ENCODE data around the gene BEAN1.
"Not testable (repeated sequence)": the region's sequence is repeated elsewhere in the genome, so short reads cannot be mapped to it uniquely, and the experiment has no call there.

The BEAN1 gene

DNA sequence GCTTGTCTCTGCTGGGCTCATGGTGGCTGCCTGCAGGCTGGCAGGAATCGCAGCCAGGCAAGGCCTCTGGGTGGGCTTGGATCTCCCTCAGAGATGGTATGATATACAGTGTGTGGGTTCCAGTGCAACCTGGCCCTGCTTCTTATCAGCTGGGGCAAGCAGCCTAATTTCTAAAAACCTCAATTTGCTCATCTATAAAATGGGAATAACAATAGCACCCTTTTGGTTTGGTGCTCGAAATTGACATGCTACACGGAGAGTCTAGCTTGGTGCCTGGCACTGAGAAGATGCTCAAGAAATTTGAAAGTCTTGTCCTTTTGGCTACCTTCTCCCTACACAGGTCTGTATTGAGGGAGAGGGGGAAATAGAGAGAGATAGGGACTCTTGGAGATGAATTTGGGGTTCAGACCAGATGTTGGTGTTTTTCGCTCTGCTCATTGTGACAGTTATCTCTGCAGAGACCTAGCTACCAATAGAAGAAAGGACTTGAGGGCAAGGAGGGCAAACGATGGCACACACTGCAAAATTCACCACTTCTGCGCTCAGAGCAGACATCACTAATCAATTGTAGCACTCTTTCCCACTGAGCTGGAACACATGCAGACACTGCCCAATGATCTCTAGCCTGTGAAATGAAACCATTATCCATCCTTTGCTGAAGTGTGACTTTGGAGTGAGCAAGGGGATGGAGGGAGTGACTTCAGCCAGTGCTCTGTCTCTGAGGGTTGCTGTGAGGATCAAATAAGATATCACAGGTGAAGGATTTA, 15.6 kb downstream of the BEAN1 start:
- DNase-seq, result no peak

DNA sequence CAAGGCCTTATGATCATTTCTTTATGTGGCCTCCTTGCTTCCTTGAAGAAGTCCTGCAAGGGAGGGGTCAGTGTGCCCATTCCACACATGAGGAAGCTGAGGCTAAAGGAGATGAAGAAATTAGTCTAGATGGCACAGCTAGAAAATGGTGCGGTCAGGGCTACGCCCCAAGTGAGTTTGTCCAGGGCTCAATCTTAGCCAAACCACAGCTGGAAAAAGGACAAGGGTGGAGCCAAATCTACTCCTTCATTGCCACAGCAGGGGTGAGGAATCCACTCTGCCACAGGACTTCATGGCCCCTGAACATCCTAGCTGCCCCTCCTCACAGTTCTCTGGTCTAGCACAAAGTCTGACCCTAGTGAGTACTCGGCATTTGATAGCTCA, 16.2 kb downstream of the BEAN1 start:
- no peak for DNase-seq

DNA sequence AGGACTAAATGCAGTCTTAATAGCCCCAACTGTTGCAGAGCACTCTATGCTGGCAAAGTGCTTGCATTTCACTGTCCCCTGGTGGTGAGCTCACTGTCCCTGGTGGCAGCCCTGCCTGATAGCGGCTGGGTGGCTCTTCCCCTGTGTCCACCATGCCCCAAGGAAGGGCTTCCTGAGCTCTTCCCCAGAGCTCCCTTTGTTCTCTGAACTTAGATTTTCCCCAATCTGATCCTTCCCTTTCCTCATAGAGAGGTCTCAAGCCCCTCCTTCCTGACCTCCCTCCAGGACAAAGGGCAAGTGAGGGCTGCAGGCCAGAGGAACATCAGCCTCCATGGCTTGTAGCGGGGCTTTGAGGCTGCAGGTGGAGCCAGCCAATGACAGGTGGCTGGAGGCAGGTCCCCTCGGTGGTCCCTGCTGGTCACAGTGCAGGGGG, 17.0 kb downstream of the BEAN1 start:
- no peak for DNase-seq

DNA sequence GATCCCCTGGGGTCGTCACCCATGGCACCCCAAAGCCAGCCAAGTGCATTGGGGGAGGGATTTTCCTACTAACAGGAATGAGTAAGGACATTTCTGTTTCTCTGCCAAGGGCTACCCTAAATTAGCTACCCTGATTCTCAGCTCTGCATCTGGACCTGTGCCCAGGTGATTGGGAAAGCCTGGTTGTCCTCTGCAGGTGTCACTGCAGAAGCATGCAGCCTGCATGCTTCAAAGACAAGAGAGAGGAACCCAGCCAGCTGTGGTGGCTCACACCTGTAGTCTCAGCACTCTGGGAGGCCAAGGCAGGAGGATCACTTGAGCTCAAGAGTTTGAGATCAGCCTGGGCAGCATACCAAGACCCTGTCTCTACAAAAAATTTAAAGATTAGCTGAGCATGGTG, 19.6 kb downstream of the BEAN1 start:
- DNase-seq, result no peak

DNA sequence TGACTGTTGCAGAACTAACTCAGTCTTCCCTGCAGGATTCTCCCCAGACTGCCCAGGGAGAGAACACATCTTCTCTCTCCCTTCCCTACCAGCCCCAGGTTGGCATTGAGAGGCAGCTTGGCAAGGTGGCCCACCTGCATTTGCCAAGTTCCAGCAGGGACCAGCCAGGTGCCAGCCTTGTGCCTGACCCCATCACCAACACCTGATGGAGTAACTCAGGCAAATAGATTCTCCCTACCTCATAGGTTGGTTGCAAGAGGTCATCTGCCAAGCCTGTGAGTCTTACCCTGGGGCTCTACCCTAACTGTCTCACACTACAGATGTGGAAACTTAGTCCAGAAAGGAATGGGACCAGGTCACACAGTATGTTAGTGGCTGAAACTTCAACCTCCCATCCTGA, 20.4 kb downstream of the BEAN1 start:
- DNase-seq, result no peak

DNA sequence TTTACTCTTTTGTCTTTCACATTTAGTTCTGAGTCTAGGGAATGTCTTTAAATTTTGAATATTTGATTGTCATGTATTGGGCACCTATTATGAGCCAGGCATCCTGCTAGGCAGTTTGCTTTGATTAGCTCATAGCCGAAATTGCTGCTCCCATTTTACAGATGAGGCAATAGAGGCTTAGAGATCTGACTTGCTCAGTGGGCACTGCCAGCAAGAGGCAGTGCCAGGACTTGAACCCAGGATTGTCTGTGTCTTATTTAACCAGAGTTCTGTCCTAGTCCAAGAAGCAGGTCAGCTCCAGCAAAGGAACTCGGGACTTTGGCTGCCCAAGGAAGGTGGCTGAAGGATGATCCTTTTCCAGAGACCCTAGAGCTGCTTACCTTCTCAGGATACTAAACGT, 24.5 kb downstream of the BEAN1 start:
- DNase-seq, result no peak

DNA sequence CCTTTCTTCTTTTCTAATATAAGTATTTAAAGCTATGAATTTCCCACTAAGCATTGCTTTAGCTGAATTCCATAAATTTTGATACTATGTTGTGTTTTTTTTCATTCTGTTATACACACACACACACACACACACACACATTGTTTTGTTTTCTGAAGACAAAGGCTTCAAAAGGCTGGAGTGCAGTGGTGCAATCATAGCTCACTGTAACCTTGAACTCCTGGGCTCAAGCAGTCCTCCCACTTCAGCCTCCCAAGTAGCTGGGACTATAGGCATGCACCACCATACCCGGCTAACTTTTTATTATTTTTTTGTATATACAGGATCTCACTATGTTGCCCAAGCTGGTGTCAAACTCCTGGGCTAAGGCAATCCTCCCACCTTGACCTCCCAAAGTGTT, 26.1 kb downstream of the BEAN1 start:
- not testable (repeated sequence) for DNase-seq

DNA sequence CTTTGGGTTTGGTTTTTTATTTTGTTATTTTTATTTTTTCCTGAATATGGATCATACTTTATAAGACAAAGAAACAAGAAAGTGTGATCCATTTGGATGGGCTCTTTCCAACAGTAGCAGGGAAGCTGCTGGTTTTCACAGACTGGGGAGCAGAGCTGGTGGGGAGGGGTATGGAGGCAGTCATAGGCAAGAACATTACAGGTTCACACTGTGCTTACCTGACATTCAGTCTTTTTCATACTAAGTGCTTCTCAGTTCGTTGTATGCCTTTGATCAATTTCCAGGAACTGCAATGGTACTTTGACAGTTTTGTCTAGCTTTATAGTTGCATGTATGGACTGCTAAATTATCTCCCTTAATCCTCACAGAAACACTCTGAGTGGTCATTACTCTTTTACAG, 27.7 kb downstream of the BEAN1 start:
- no peak for DNase-seq

DNA sequence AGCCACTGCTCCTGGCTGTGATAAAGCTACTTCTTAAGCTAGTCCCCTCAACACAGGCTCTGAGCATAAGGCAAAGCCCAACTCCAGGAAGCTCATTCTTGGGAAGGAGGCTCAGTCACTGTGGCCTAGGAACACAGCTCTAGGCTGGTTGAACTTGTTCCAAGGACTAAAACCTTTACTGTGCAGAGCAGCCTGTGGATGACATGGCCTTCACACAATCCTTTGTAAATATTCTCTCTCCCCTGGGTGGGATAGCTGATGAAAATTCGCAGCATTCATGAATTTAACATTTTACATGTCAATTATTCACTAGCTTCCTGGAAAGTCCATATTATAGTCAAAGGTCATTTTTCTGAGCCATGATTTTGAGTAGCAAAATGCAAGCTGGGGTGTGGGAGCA, 28.9 kb downstream of the BEAN1 start:
- no peak for DNase-seq

DNA sequence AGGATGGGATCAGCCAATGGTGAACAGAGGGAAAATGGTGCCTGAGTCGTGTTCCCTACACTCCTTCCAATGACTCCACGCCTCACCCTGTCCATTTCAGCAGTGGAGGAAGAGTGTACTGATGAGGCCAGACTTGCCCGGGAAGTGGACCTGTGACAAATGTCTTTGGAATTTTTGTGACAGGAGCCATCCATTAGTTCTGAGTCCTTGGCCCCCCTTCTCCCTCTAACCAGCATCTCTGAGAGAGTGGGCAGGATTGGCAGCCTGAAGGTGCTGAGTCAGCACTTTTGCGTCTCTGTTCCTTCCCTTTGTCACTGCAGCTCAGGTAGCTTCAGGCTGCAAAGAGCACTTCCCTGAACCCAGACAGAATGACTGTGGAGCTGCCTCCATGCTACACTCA, 30.8 kb downstream of the BEAN1 start:
- DNase-seq, result no peak

DNA sequence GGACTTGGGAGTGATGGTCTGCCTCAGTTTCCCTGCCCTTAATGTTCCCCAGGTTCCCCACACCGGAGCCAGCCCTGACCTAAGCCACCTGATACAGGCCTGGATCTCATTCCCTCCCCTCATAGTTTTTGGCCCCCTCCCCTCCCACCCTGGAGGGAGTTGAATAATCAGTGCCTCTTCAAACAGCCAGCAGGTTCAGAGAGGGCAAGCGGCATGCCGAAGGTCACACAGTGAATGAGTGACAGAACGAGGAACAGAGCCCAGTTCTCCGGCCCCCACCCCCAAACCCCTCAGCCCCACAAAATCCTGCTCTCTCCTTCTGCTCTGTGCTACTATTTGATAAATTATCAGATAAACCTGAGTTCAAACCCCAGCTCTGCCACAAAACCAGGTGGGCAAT, 31.2 kb downstream of the BEAN1 start:
- DNase-seq, result no peak

DNA sequence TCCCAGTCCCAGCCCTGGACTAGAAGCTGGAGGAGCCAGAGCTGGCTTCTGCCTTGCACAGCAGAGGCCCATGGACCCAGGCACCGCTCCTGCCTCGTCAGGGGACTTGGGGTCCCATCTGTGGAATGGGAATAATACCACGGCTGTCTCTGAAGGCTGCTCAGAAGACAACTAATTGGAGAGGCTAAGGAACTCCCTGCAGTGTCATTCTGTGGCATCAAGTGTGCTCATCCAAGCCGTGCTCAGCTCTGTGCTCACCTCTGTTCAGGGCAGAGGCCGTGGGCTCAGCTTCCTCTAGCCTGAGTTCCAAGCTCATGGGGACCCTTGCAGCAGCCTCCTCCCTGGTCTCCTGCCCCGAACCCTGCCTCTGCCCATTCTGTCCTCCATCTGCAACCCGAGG, 31.8 kb downstream of the BEAN1 start:
- DNase-seq, result no peak

DNA sequence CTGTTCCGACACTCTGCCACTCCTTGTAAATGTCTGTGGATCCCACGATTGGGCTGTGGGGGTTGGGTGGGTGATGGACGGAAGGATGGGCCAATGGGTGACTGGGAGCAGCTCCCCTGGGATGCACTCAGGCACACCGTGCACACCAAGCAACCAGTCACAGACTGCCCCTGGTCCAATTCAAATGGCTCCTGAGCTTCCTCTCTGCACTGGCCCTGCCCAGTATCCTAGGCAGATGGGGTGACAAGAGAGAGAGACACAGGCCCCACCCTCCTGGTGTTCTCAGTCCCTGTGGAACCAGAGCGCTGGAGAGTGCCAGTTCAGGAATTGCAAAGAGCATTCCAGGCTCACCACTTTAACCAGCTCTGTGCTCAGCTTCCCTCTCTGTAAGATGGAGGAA, 32.8 kb downstream of the BEAN1 start:
- no peak for DNase-seq

DNA sequence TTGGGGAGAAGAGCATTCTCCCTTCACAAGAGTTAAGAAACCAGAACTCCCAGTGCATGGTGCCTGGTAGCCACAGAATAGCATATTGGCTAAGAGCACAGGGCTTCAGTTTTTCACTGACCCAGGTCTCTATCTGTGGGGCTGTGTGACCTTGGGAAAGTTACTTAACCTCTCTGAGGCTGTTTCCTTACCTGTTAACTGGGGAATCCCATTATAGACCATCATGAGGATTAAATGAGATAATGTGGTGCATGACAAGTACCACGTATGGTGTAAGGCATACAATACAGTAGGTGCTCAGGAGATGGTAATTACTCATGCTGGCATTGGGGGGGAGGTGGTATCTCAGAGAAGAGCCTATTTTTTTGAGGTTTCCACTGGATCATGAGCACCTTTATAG, 33.6 kb downstream of the BEAN1 start:
- DNase-seq, result no peak

DNA sequence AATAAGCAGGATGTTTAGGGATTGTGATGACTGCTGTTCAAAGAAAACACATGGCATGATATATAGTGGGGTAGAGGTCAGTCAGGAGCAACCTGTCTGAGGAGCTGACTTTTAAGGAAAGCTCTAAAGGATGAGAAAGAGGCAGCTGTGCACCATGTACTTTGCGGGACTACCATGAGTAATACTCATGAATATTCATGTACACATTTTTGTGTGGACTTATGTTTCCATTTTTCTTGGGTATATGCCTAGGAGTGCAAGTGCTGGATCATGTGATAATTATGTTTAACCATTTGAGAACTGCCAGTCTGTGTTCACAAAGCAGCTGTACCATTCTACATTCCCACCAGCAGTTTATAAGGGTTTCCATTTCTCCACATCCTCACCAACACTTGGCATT, 35.8 kb downstream of the BEAN1 start:
- DNase-seq, result no peak

DNA sequence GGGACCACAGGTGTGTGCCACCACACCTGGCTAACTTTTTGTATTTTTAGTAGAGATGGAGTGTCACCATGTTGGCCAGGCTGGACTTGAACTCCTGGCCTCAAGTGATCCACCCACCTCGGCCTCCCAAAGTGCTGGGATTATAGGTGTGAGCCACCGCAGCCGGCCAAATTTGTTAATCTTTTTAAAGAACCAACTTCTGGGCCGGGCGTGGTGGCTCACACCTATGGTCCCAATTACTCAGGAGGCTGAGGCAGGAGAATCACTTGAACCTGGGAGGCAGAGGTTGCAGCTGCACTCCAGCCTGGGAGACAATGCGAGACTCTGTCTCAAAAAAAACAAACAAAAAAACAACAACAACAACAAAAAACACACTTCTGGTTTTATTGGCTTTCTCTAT, 38.9 kb downstream of the BEAN1 start:
- DNase-seq, result not testable (repeated sequence)

DNA sequence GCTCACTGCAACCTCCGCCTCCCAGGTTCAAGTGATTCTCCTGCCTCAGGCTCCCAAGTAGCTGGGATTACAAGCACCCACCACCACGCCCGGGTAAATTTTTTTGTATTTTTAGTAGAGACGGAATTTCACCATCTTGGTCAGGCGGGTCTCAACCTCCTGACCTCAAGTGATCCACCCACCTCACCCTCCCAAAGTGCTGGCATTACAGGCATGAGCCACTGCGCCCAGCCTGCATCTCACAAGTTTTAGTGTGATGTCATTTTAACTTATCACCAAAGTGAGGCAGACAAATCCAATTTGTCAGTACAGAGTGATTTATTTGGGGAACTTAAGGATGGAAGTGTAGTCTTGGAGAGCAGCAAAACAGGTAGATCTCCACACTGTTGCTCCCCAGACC, 39.5 kb downstream of the BEAN1 start:
- DNase-seq, result not testable (repeated sequence)

DNA sequence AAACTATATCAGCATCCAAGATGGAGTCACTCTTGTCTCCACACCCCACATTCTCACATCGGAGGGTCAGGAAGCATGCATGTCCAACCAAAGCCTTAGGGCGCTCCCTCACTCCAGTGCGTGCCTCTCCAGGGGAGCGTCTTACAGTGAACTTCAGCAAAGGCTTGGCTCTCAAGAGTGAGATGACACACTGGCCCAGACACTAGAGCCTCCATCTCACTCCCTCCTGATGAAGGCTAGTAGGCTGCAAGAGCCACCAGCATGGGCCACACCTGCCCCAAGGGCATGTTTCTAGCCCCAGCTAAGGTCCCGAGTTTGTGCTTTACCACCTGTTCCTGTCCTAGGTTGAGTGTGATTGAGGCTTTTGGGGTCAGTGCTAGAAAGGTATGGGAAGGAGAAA, 40.5 kb downstream of the BEAN1 start:
- DNase-seq, result no peak

DNA sequence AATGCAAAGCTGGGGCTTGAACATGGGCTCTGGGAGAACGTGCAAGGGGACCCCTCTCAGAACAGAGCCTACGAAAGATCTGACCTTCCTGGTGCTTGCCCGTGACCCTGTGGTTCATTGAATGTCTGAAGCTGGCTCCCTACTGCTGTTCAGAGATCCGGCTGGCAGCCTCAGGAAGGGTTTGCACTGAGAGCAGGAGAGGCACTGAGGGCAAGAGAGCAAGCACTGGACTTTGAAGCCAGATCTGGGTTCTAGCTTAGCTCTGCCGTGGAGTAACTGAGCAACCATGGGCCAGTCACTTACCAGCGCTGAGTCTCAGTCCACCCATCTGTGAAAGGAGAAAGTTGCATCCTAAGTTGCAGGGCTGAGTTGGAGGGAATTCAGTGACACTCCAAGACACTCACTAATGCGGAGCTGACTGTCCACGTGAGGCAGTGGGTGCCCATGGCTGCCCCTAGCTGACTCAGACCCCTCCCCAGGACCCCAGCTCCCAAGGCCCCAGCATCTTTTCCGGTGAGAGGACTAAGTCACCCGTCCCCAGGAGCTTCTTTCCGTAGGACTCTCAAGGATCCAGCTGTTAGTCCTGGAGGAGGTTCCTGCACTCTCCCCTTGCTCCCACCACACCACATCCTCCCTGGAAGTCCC, 41.3 kb downstream of the BEAN1 start:
- DNase-seq, result no peak

DNA sequence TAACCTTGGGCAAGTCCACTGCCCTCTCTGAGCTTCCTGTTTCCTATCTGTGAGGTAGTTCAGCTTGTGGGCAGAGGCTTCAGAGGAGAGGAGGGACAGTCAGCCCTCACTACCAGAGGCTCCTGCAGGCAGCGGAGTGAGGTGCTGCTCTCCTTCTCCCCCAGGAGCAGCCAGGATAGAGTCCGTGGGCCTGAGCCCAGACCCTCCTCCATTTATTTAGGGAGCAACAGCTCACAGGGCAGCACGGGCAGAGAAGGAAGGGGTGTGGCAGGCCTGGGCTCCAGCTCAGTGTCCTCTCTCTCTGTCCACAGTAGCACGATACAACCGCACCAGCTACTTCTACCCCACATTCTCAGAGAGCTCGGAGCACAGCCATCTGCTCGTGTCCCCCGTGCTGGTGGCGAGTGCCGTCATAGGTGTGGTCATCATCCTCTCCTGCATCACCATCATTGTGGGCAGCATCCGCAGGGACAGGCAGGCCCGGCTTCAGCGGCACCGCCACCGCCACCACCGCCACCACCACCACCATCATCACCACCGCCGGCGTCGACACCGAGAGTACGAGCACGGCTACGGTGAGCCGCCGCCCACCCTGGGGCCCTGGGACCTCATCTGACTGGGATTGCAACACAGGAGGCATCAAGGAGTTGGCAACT, 42.3 kb downstream of the BEAN1 start:
- DNase-seq, result no peak

DNA sequence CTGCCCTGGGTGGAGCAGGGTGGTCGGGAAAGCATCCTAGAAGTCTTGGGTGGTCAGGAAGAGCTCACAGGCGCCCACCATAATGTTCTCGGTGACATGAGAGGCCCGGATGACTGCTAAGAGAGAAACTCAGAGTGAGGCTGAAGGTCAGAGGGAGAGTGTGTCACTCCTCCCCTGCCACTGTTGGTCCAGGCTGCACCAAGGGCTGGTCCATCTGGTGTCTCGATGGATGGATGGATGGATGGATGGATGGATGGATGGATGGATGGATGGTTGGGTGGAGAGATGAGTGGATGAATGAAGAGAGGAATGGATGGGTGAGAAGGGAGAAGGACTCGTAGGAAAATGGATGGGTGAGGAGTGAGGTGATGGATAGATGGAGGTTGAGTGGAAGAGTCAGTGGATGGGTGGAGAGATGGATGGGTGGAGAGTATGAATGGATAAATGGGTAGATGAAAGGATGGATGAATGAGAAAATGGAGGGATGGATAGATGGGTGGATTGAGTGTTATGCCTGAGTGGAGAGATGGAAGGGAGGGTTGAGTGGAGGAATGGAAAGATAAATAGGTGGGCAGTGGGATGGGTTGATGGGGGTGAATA, 43.0 kb downstream of the BEAN1 start:
- DNase-seq, result no peak

DNA sequence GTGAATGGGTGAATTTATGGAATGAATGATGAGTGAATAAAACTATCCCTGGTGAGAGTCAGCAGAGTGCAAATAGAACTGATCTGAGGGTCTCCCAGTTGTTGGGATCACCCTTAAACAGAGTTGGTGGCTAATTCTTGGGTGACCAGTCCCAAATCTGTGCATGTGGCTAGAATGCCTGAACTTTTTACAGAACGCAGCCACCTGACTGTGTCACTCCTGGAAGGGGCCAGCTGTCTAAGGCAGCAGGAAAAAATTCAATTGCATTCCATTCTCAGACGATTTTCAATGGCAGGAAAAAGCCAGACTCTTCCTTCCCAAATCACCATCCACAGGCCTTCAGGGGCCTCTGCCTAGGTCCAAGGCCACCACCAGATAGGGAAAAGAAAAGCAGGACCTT, 43.5 kb downstream of the BEAN1 start:
- no peak for DNase-seq

DNA sequence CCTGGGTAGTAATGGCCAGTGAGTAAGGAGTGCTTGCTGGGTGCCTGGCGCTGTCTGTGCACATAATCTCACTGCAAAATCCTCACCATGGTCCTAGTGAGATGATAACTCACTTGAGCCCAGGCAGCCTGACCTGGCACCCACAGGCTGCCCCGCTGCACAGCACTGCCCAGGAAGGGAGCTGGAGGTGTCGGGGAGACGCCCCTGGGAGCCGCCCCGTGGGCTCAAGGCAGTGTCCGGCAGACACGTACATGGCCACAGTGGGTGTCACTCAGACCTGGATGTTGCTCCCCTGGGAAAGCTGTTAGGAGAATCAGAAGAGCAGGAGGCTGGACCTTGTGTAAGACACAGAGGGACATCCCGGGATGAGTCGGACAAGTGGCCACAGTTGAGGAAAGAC, 44.2 kb downstream of the BEAN1 start:
- no peak for DNase-seq

All from hematopoietic multipotent progenitor cell treated with erythropoietin and hydrocortisone succinate and interleukin-3 and kit ligand, for 8 days (in vitro differentiated cells).